Body of pancreas (tissue), 4 donors: ENCODE results near the gene NDUFB4. TPM values are rescaled to one million over a fixed set of nuclear protein-coding genes. Genes with fewer than 3 reads are reported as not detected.
"Not testable (repeated sequence)": the region's sequence is repeated elsewhere in the genome, so short reads cannot be mapped to it uniquely, and the experiment has no call there.

Experiments used
- ATAC-seq: fragments of 150-250 bp; one replicate; pipeline ENCODE4 v1.9.1; 2016
- DNase-seq, 4 donors: peaks; one replicate each; pipeline ENCODE4 v3.0.0-alpha.2; 2019
- H3K27ac ChIP-seq, 4 donors: fragments of 200-600 bp; sonication (generic); 1 replicate in 3 of 4; 2 replicates in 1 of 4; pipeline versions ENCODE4 v1.5.1 to v1.6.1; 2016 to 2019; ENCODE audit warnings: mild to moderate bottlenecking in 1 of 4, mixed read lengths in 1 of 4, moderate library complexity in 1 of 4
- H3K27me3 ChIP-seq, 2 donors: fragments of 200-600 bp; sonication (generic); one replicate each; pipeline ENCODE4 v1.6.0; 2016; ENCODE audit warnings: mild to moderate bottlenecking in 1 of 2
- H3K36me3 ChIP-seq, 2 donors: fragments of 200-600 bp; sonication (generic); replicated peaks in 1 of 2; 2 replicates each; pipeline ENCODE4 v1.5.1; 2016; ENCODE audit warnings: low read depth in 2 of 2; ENCODE audit not compliant: insufficient read depth in 1 of 2
- H3K4me1 ChIP-seq: fragments of 200-600 bp; sonication (generic); one replicate; pipeline ENCODE4 v1.6.0; 2016
- H3K4me3 ChIP-seq, 2 donors: fragments of 200-600 bp; sonication (generic); 1 replicate in 1 of 2; 2 replicates in 1 of 2; pipeline ENCODE4 v1.5.1; 2016 to 2019
- H3K9me3 ChIP-seq, 3 donors: fragments of 200-600 bp; sonication (generic); 1 replicate in 2 of 3; 2 replicates in 1 of 3; pipeline ENCODE4 v1.5.1; 2016
- CTCF ChIP-seq, 7 experiments: fragments of 450-650 bp in 4 of 7; fragments of 200-600 bp in 3 of 7; sonication (generic) in 3 of 7; IDR thresholded peaks; one replicate each; pipeline ENCODE4 v1.5.1; 2016 to 2019; ENCODE audit warnings: antibody characterized with exemption in 7 of 7
- POLR2A ChIP-seq, 3 donors: fragments of 450-650 bp; IDR thresholded peaks; one replicate each; pipeline ENCODE4 v1.6.1; 2016; ENCODE audit warnings: antibody characterized with exemption in 3 of 3, mild to moderate bottlenecking in 2 of 3
- WGBS, 2 donors: methylation state at CpG; one replicate each; pipeline ENCODE4 v1.1.5; 2017; 5-methylcytosine and 5-hydroxymethylcytosine counted together
- intact Hi-C: fragments of 100-400 bp; cut with DNase I; formaldehyde crosslinking; loops from one replicate; pipeline ENCODE4 v1.15.1; 2023
- total RNA-seq, 2 donors: library from RNA; depleted of rRNA; stranded (reverse); fragments of >200 nt; gene quantifications; one replicate each; pipeline ENCODE4 v1.1.0, GENCODE V29; 2016

NDUFB4 gene
- total RNA-seq, 2 donors from 2014 or later, result 15.8 to 60.7 TPM

DNA sequence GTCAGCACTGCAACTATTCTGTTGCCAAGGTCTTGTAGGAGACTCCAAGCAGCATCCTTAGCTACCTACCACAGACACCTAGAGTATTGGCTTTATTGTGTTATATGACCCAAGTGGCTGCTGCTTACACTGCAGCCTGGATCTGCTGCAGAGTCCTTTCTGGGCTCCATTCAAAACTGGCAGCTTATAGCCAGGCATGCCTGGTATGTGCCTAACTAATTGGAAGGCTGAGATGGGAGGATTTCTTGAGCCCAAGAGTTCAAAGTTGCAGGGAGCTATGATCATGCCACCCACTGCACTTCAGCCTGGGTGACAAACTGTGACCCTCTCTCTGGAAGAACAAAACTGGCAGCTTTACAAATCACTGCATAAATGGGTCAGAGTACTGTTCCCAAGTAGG is 8.6 kb downstream of the NDUFB4 start:
- no peak for ATAC-seq
- H3K4me3 ChIP-seq, result no peak overlapping the region

GRCh38 chr3:120608506-120608905 is 12.4 kb downstream of the NDUFB4 start:
- no peak for ATAC-seq
- H3K27me3 ChIP-seq, result no peaks in the 10 kb centered on the region
- 72 to 78% methylated on average over 4 of the region's 4 CpGs for WGBS, 2 donors
- H3K4me1 ChIP-seq, result no peaks in the 10 kb centered on the region
- intact Hi-C loops, result no loop called here
- no peaks in the 10 kb centered on the region for H3K9me3 ChIP-seq
- no peak overlapping the region for H3K27ac ChIP-seq
- H3K4me3 ChIP-seq, result no peak overlapping the region
- no peaks in the 10 kb centered on the region for H3K36me3 ChIP-seq
- DNase-seq, result no peak
- TF ChIP-seq POLR2A (IDR thresholded peaks at IDR 0.05), result no peak
- no peak for TF ChIP-seq CTCF (IDR thresholded peaks at IDR 0.05)

More for the DNA sequence above, 8.6 kb downstream of the NDUFB4 start:
- intact Hi-C loops, result no loop called here
- TF ChIP-seq CTCF (IDR thresholded peaks at IDR 0.05) (no peak), POLR2A (IDR thresholded peaks at IDR 0.05) (no peak)
- no peak for DNase-seq
- Histone ChIP-seq H3K9me3 (no peaks in the 10 kb centered on the region), H3K27me3 (no peaks in the 10 kb centered on the region), H3K4me1 (peaks cover under 1% of the 10 kb centered on the region), H3K27ac (no peak overlapping the region), H3K36me3 (no peaks in the 10 kb centered on the region)

DNA sequence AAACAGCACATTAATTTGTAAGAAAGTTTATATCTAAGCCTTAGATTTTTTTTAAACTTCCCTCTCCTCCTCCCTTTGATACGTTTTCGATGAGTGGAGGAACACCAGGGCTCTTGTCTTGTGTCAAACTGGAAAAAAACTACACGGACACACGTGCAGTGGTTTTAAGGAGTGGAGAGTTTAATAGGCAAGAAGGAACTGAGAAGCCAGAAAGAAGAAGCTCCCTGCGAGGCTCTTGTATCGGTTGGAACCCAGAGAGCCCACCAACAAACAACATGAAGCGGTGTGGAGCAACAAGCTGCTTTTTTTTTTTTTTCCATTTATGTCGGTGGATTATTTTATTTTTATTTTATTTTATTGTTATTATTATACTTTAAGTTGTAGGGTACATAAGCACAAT is 18.6 kb downstream of the NDUFB4 start:
- ATAC-seq (no peak), DNase-seq (no peak)
- intact Hi-C loops, result no loop called here
- WGBS, 2 donors, result 70 to 73% methylated on average over 8 of the region's 8 CpGs
- no peaks in the 10 kb centered on the region for H3K27me3 ChIP-seq
- H3K36me3 ChIP-seq, result no peaks in the 10 kb centered on the region
- H3K4me3 ChIP-seq, result no peak overlapping the region
- no peaks in the 10 kb centered on the region for H3K9me3 ChIP-seq
- TF ChIP-seq POLR2A (IDR thresholded peaks at IDR 0.05) (no peak), CTCF (IDR thresholded peaks at IDR 0.05) (no peak)
- H3K4me1 ChIP-seq, result no peaks in the 10 kb centered on the region
- H3K27ac ChIP-seq, result no peak overlapping the region

DNA sequence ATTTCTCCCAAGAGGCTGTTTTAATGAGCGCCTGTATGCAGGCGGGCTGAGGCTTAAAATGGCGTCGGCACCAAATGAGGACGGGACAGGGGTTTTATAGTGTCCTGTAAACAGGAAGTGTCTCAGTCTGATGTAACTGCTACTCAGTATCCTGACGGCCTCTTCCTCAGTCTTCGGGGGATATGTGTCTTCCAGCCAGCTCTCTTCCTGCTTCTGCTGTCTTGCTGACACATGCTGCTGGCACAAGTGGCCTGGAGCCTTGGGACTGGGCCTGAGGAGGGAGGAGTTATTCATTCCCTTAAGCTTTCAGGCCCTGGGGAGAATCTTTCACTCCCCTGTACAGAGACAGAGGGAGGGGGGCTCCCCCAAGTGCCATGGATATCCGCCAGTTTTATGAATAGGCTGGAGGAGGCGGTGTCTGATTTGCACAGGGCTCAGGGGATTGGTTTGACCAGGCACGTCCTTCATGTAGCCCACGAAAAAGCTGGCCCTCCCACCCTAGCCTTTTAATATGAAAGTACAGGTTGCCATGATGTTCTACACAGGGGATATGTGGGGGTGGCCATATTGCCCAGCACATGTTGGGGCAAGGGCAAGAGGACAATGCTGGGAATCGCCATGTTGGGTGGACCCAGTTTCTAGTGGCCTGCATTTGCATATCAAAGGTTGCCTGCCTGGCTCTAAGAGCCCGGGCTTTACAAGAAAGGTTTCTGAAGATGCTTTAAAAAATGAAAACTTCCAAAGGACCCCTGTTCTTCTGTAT is 19.9 kb downstream of the NDUFB4 start:
- no peak overlapping the region for H3K27ac ChIP-seq
- peak; percentile 27 for ATAC-seq
- no peaks in the 10 kb centered on the region for H3K36me3 ChIP-seq
- no peaks in the 10 kb centered on the region for H3K27me3 ChIP-seq
- no peak for TF ChIP-seq POLR2A (IDR thresholded peaks at IDR 0.05)
- no peaks in the 10 kb centered on the region for H3K4me1 ChIP-seq
- 80 to 81% methylated on average over 13 of the region's 13 CpGs for WGBS, 2 donors
- DNase-seq, result peak in 1 of 4 donors; percentile 18
- intact Hi-C loops, result no loop called here
- no peaks in the 10 kb centered on the region for H3K9me3 ChIP-seq
- H3K4me3 ChIP-seq, result no peak overlapping the region

DNA sequence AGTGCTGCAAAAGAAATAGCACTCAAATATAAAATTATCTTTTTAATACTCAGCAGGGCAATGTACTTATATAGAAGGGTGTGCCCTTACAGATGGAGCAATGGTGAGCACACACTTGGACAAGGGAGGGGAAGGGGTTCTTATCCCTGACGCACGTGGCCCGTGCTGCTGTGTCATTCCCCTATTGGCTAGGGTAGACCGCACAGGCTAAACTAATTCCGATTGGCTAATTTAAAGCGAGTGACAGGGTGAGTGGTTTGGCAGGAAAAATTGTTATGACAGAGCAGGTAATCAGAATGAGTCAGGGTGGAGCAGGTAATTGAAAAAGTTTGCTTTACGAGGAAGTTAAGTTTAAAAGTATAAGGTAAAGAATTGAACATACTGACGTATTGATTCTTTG is 20.6 kb downstream of the NDUFB4 start:
- H3K36me3 ChIP-seq, ATAC-seq, H3K4me1 ChIP-seq, DNase-seq, H3K27me3 ChIP-seq, H3K4me3 ChIP-seq, intact Hi-C loops, H3K9me3 ChIP-seq, H3K27ac ChIP-seq: not testable (repeated sequence)
- 77 to 82% methylated on average over 8 of the region's 8 CpGs for WGBS, 2 donors

GRCh38 chr3:120622457-120622856 is 26.3 kb downstream of the NDUFB4 start:
- H3K36me3 ChIP-seq, result no peaks in the 10 kb centered on the region
- H3K4me3 ChIP-seq, result no peak overlapping the region
- 64 to 72% methylated on average over 3 of the region's 3 CpGs for WGBS, 2 donors
- DNase-seq, result no peak
- H3K27ac ChIP-seq, result no peak overlapping the region
- H3K4me1 ChIP-seq, result no peaks in the 10 kb centered on the region
- H3K9me3 ChIP-seq, result peaks cover 0 to 15% (median 0%) of the 10 kb centered on the region in 3 donors
- H3K27me3 ChIP-seq, result no peaks in the 10 kb centered on the region
- no peak for TF ChIP-seq CTCF (IDR thresholded peaks at IDR 0.05)
- TF ChIP-seq POLR2A (IDR thresholded peaks at IDR 0.05), result no peak
- intact Hi-C loops, result no loop called here
- no peak for ATAC-seq
